HEK293 (cell line): ENCODE data around the gene TM2D1.

Experiments
- CTCF ChIP-seq: fragments of 450-650 bp; formaldehyde crosslinking; IDR thresholded peaks from 2 replicates; pipeline ENCODE4 v1.5.1; 2016; ENCODE audit warnings: missing biosample characterization, missing genetic modification characterization
- TRIM28 ChIP-seq: IDR thresholded peaks from 2 replicates; pipeline ENCODE4 v1.6.1; 2011; ENCODE audit warnings: low read length, control low read depth, borderline replicate concordance
- ZNF114 ChIP-seq: fragments of 450-650 bp; formaldehyde crosslinking; IDR thresholded peaks from 2 replicates; pipeline ENCODE4 v1.5.0; 2017; ENCODE audit warnings: missing biosample characterization, missing genetic modification characterization

- TF ChIP-seq CTCF (tag by site-specific recombination), result no peak
- no peak for TF ChIP-seq TRIM28
- TF ChIP-seq ZNF114 (tag by site-specific recombination), result no peak
Observed at GRCh38 chr1:61638911-61639605, 85.9 kb downstream of the TM2D1 start.
